ENCODE data around the gene BNIP5. TPM values are rescaled to one million over a fixed set of nuclear protein-coding genes. Genes with fewer than 3 reads are reported as not detected.

The BNIP5 gene
- polyA plus RNA-seq, 1 donor, result 0.17 TPM

GRCh38 chr6:36320475-36320874 is 16.2 kb downstream of the BNIP5 start:
- DNase-seq, result no peak

- no peak for DNase-seq
These were observed 16.9 kb downstream of the BNIP5 start for GRCh38 chr6:36319821-36320220.

- no peak for DNase-seq
These were observed 17.3 kb downstream of the BNIP5 start for GRCh38 chr6:36319436-36319762.

DNA sequence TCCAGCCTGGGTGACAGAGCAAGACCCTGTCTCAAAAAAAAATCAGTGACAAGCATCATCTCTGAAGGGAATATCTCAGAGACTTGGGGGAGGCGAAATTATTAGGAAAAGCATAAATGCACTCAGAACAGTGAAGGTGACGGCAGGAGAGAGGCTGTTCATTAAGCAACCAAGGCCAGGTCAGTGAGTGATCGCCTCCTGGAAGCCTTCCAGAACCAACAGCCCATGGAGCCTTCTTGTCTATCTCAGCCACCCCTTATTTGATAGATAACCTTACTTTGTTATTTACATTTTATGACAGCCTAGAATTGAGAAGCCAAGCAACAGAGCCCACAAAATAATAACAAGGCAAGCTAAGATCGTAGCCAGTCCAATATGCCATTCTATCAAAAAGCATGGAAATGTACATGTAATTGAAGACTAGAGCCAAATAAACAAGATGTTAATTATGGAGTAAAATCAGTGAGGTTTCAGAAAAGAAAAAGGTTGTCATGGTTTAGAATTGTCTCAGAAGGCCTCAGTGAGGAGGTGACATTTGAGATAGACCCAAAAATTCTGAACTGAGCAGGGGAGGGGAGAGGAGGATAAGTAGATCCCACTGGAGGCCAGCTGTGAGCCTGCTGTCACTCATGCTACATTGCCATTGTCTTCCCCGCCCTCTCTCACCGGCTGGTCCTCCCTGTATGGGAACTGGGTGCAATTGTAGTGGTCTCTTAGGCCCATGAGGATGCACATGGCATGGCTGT is 17.8 kb downstream of the BNIP5 start:
- DNase-seq, result no peak

- DNase-seq, result no peak
These were observed 19.1 kb downstream of the BNIP5 start for GRCh38 chr6:36317623-36318022.

DNA sequence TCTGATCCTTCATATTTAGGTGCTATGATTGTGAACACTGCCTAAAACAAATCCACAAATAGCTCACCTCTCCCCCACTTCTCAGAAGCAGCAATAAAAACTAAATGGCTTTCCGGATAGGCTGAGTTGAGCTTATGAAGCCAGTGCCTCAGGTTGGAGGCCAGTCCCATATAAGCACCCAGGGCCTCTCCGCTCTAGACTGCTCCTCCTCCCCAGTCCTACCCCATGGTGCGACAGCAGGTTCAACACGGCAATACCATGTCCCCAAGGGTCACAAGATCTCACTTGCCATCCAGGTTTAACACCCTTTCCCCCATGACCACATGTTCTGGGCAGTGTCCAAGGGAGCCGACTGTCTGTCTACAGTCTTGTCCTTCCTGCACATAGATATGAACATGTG is 20.8 kb downstream of the BNIP5 start:
- no peak for DNase-seq

GRCh38 chr6:36314221-36315014 is 22.3 kb downstream of the BNIP5 start:
- DNase-seq, result no peak

DNA sequence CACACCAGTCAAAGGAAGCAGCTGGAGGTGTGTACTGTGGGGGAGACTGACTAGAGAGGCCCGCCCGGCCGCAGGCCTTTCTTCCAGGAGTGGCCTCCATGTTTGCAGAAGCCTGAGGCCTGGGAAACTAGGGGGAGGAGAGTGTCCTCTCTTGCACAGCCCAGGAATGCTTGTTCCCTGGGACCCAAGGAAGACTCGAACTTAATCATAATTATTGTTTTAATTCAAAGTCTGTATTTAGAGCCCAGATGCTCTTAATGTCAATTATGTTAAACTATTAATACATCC is 23.1 kb downstream of the BNIP5 start:
- no peak for DNase-seq

DNA sequence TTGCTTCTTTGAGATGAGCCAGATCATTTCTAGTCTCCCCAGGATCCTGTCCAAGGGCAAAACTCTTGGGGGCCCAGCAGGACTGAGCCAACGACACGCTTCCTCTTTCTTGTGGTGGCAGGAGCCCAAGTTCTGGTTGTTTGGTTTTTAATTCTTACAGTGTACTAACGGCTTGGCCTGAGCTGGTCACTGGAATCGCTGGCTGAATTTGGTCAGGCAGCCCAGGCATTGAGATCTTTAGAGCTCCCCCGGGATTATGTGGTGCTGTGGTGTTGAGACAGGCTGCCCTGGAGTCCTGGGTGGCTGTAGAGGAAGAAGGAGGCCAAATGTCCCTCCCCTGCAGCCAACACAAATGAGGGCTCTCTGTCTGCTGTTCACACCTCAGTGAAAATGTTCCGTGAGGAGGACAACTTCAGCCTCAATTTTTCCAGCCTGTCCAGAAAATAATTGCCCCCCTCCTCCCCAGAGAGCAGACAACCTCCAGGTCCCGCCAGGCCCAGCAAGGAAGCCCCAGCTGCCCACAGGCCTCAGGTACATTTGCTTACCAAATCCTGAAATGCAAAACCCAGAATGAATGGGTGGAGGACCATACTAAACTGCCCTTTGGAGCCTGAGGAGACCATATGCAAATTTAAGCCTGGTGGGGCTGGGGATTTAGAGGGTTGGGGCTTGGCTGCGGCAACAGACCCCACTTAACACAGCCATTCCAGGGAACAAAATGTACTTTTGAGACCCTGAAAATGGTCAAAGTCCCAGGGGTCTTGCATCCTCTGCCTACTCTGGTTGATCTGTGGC is 23.6 kb downstream of the BNIP5 start:
- DNase-seq, result no peak

- no peak for DNase-seq
These were observed 26.8 kb downstream of the BNIP5 start for GRCh38 chr6:36309900-36310299.

- DNase-seq, result no peak
These were observed 27.5 kb downstream of the BNIP5 start for GRCh38 chr6:36309203-36309602.

- no peak for DNase-seq
These were observed 28.2 kb downstream of the BNIP5 start for GRCh38 chr6:36308514-36308913.

DNA sequence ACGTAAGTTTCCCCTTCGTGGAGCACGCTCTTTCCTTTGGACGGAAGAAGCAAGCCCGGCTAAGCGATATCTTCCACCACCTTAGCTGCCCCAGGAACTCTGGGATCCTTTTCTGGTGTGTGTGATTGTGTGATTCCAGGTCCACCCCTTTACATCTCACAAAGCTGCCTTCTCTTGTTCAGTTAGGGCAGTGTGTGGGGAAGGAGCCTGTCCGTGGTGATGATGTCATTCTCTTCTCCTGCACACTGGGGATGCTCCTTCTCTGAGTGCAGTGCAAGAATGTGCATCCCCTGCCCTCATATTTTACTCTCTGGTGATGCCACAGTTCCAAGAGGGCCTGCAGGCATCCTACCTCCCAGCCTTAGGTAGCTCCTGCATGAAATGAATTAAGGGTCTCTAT is 30.3 kb downstream of the BNIP5 start:
- DNase-seq, result no peak

DNA sequence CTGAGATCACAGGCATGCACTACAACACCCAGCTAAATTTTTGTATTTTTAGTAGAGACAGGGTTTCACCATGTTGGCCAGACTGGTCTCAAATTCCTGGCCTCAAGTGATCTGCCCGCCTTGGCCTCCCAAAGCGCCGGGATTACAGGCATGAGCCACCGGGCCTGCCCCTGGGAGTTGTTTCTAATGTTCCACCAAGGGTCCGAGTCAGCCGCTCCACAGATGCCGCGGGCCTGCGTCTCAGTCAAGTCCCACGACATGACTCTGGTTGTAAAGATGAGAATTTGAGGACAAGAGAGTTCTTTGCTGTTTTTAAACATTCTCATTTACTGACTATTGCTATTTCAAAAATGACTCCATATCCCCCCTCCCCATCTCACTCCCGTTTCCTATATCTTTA is 30.8 kb downstream of the BNIP5 start:
- no peak for DNase-seq

- DNase-seq, result peak; percentile 86
These were observed 34.3 kb downstream of the BNIP5 start for GRCh38 chr6:36302227-36302976.

DNA sequence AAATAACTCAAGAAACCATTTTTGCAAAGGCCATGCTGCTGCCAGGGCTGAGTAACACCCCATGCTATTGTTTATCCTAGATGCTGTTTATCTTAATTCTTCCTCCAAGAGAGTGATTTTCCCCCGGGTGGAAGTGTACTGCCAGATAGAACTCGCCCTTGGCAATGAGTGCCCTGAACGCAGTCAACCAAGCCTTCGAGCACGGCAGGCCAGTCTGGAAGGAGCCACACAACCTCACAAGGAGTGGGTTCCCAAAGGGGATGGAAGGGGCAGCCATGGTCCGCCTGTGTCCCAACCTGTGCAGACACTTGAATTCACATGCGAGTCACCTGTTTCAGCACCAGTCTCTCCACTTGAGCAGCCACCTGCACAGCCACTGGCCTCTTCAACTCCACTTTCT is 34.9 kb downstream of the BNIP5 start:
- no peak for DNase-seq

DNA sequence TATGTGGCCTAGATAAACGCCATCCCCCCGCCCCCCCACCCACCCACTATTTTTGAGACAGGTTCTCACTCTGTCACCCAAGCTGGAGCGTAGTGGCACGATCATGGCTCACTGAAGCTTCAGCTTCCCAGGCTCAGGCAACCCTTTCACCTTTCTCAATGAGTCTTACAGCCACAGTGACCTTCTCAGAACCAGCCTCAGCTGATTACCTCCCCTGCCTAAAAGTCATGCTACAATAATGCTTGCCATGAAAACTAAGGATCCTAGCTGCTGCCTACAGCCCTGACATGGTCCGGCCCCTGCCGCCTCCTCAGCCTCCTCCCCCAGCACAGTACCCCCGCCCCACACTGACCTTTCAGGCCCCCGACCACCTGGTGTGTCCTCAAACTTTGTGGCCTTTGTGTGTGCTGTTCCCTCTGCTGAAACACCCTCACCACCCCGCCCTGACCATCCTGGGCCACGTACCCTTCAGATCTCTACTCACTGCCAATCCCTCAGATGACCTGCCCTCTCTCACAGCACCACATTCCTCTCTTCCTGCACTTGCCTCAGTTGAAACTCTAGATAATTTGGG is 35.5 kb downstream of the BNIP5 start:
- DNase-seq, result no peak

DNA sequence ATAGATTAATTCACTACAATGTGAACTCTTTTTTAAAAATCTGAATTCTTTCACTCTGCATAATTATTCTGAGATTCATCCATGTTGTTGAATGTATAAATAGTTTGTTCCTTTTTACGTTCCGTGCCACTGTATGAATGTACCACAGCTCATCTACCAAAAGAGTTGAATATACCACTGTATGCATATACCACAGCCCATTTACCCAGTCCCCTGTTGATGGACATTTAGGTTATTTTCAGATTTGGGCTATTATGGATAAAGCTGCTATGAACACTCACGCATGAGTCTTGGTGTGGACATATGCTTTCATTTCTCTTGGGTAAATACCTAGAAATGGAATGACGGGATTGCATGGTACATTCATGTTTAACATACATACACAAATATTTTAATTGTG is 38.7 kb downstream of the BNIP5 start:
- DNase-seq, result no peak

DNA sequence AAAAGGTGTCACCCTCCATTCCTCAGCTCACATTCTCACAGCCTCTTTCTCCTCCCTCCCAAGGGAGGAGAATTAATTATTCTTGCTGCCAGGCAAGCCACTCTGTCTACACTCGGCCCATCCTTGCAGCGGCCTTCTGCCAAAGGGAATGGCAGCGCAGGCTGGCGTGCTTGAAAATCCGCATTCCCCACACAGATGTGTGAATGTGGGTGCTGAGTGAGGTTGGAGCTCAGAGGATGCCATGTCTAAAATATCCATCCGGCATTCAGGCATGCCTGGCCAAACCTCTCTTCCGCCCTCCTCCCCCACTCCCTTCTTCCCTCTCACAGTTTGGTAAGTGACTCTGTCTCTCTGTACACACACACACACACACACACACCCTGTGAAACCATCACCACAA is 39.2 kb downstream of the BNIP5 start:
- no peak for DNase-seq

DNA sequence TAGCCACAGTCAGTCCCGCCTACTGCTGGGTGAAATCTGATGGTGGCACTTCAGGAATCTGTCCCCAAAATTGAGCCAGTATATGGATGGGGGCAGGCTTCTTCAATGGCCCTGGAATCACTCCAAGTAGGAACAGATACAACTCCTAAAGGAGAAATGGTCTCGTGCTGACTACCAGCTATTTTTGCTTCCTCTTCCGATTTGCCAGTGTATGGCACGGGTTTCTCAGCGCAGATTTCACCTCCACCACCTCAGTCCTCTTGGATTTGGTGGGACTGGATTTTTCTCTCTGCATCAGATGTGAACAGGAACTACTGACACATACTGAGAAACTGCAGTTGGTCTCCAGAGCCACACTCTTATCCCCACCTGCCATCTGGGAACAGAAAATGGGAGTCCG is 39.6 kb downstream of the BNIP5 start:
- DNase-seq, result no peak

DNA sequence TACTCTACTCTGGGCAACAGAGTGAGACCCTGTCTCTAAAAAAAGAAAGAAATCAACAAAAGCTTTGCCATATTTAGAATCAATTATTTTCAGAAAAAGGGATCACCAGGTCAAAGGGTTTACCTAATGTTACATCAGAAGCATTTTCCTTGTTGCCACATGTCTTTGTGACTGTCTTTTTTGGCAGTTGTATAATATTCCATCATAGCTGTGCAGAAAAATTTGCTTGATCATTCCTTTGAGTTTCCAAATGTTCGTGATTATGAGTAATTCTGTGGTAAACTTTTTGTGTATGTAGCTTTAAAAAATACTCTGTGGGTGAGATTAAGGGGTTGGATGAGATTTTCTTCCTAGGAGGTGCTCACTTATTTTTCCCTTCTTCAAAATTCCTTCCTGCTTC is 40.4 kb downstream of the BNIP5 start:
- no peak for DNase-seq

- DNase-seq, result no peak
These were observed 44.5 kb downstream of the BNIP5 start for GRCh38 chr6:36292170-36292569.
